Aorta (tissue), 5 donors: Measurements from ENCODE around the gene SUGT1. TPM values are rescaled to one million over a fixed set of nuclear protein-coding genes. Genes with fewer than 3 reads are reported as not detected.
"Not testable (repeated sequence)": the region's sequence is repeated elsewhere in the genome, so short reads cannot be mapped to it uniquely, and the experiment has no call there.

Source experiments
- ATAC-seq: fragments of 200-7000 bp; cut with Tn5 transposase; one replicate; pipeline ENCODE4 v1.9.1; 2022; ENCODE audit warnings: moderate library complexity; ENCODE audit not compliant: low FRiP score
- DNase-seq, 2 donors: peaks; one replicate each; pipeline ENCODE4 v3.0.0-alpha.2; 2020
- H3K27ac ChIP-seq, 2 donors: one replicate each; pipeline ENCODE4 v1.5.1; 2013; ENCODE audit warnings: low read length in 2 of 2, mild to moderate bottlenecking in 2 of 2, moderate library complexity in 2 of 2, control low read depth in 1 of 2, inconsistent platforms in 1 of 2, low read depth in 1 of 2
- H3K27me3 ChIP-seq, 2 donors: one replicate each; pipeline ENCODE4 v1.6.1; 2013; ENCODE audit warnings: control low read depth in 1 of 2, low read length in 1 of 2, mild to moderate bottlenecking in 1 of 2, moderate library complexity in 1 of 2; ENCODE audit not compliant: insufficient read depth in 2 of 2, control insufficient read depth in 1 of 2
- H3K36me3 ChIP-seq, 2 donors: one replicate each; pipeline ENCODE4 v1.6.1; 2013; ENCODE audit warnings: control low read depth in 1 of 2, low read length in 1 of 2, mild to moderate bottlenecking in 1 of 2; ENCODE audit not compliant: insufficient read depth in 2 of 2, control insufficient read depth in 1 of 2
- H3K4me1 ChIP-seq, 2 donors: one replicate each; pipeline ENCODE4 v1.6.1; 2013; ENCODE audit warnings: low read length in 2 of 2, control low read depth in 1 of 2, mild to moderate bottlenecking in 1 of 2, moderate library complexity in 1 of 2; ENCODE audit not compliant: insufficient read depth in 2 of 2, control insufficient read depth in 1 of 2
- H3K4me3 ChIP-seq, 2 donors: one replicate each; pipeline ENCODE4 v1.5.1; 2013; ENCODE audit warnings: low read length in 2 of 2, control low read depth in 1 of 2, mild to moderate bottlenecking in 1 of 2
- H3K9me3 ChIP-seq: one replicate; pipeline ENCODE4 v1.6.1; 2013; ENCODE audit warnings: mild to moderate bottlenecking, low read length; ENCODE audit not compliant: control insufficient read depth
- WGBS, 2 donors: extraction: QIAGEN DNeasy Blood & Tissue Kit; methylation state at CpG; one replicate each; pipeline ENCODE4 v1.1.7; 2013; 5-methylcytosine and 5-hydroxymethylcytosine counted together
- intact Hi-C, 2 donors: fragments of 100-400 bp; cut with DNase I; formaldehyde crosslinking; loops; one replicate each; pipeline versions ENCODE4 v1.14.2 to v1.15.0; 2022
- long read RNA-seq, 2 donors: library from polyadenylated mRNA; unstranded; transcript quantifications; one replicate each; pipeline ENCODE4 v2.0.0, GENCODE V29; 2020 to 2021
- polyA plus RNA-seq, 2 donors: library from polyadenylated mRNA; stranded (reverse); fragments of 200-250 nt; gene quantifications; one replicate each; pipeline ENCODE4 v1.2.3, GENCODE V29; 2013
- total RNA-seq, 2 donors: library from RNA; stranded (reverse); fragmentation: NEBNext Ultra II Directional; extraction: Animal tissue kit (Norgen Biotek cat#: 25700); gene quantifications; one replicate each; pipeline ENCODE4 v1.2.1, GENCODE V29; 2021
- donor health status: healthy with polysubstance abuse.
- donor health status: Bipolar disorder and iron deficiency.
- donor health status: DM: no; HTN: no; CAD: no.
- donor health status: DM: no; HTN: no; CAD: no.
- donor health status: DM: yes; HTN: yes; CAD: no.

The SUGT1 gene
- total RNA-seq, result 10 to 100 TPM; 44.2 to 44.4 TPM
- polyA plus RNA-seq, result 10 to 100 TPM; 30.2 to 36.4 TPM
- long read RNA-seq, donor 1, partial matches to known transcripts, result 0 of 11 reads
- long read RNA-seq, donor 1, other reads (novel, unspliced or antisense), result 10 of 11 reads
- long read RNA-seq, donor 2, partial matches to known transcripts, result 0 of 4 reads
- long read RNA-seq, donor 2, other reads (novel, unspliced or antisense), result 4 of 4 reads

DNA sequence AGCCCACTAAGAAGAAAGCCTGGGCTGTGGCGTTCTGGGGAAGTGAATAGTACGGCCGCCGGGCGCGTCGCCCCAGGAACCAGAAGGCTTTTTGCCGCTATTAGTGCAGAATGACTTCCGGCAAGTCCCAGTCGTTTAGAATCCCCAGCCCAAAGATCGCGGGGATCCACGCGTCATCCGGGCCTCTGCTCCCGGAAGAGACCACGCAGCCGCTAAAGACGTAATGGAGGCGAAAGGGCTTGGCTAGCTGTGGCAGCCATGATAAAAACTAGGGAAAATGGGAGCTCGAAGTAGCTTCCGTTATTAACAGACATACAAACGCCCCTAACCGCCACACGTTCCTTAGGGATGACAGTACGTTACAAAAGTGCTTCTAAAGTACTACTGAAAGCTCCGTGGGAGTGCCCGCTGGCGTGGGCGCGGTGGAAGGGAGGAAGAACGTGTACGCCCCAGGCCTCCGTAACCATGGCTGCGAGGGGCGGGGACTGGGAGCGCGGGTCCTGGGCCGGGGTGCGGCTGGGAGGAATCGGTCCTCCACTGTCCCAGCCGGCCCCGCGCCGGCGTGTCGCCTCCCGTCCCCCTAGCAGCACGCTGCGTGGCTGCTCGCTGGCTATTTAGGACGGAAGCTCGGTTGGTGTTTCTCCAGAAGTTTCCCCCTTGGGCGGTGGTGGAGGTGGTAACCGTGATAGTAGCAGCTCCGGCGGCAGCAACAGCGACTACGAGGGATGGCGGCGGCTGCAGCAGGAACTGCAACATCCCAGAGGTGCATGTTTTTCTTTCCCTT, at the start of gene SUGT1:
SUGT1 (plus strand) TSS at position 641 of the 784 bp plus-strand sequence; CDS start at position 726, 85 bp downstream.
- 0% methylated on average over 57 to 61 of the region's 61 CpGs for WGBS, 2 donors

DNA sequence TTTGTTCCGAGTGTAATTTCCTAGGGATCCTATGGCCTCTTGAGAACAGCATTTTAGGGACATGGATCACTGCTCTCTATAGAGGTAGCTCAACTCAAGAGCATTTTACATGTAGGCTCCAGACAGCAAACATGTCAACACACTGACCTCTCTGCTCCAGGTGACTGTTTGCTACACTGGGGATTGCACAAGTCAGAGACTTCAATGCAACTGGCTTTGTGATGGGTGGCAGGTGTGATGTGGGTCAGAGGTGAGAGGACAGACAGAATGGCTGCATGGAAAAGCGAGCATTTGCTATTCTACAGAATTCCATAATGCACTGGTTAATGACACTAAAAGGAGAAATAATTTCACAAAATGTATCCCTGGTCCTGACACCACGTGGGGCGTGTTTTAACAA, 49.3 kb upstream of the SUGT1 start:
- ATAC-seq, H3K27ac ChIP-seq, DNase-seq, H3K9me3 ChIP-seq, H3K36me3 ChIP-seq, H3K4me1 ChIP-seq, H3K27me3 ChIP-seq, intact Hi-C loops, H3K4me3 ChIP-seq: not testable (repeated sequence)
- 92 to 93% methylated on average over 2 of the region's 4 CpGs for WGBS, 2 donors

More for the DNA sequence above, at the start of gene SUGT1:
- Histone ChIP-seq H3K9me3 (no peaks in the 10 kb centered on the region), H3K27me3 (no peaks in the 10 kb centered on the region), H3K27ac (peak within 1 kb of the TSS; percentile 57 to 97), H3K36me3 (peaks cover 0 to 3% of the 10 kb centered on the region in 2 donors), H3K4me3 (peak within 1 kb of the TSS; percentile 92 to 98), H3K4me1 (peaks cover 2 to 4% of the 10 kb centered on the region in 2 donors)
- DNase-seq, result peak; percentile 99
- intact Hi-C loops, result loop anchor here in 1 of 2 donors (10.0 kb wide), 1 partner anchor 208 kb away; no protein-coding TSS in a partner anchor
- ATAC-seq, result peak; percentile 100

DNA sequence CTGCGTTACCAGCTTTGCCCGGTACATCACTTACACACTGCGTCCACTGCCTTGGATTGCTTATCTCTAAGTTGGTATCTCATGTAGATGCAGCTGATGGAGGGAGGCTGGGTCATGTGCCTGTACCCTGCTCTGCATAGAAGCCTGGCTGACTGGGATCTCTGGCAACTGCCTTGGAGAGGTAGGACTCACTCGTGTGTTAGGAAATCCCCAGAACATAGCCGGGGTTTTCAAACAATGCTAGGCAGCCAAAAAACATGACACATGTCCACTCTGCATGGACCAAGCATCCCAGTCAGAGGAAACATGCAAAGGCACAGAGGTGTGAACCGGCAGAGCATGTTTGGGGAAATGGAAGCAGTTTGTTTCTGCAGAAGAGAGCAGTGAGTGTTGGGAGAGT, 46.5 kb upstream of the SUGT1 start:
- H3K27ac ChIP-seq, H3K27me3 ChIP-seq, H3K4me1 ChIP-seq, intact Hi-C loops, H3K9me3 ChIP-seq, DNase-seq, ATAC-seq, H3K36me3 ChIP-seq, H3K4me3 ChIP-seq: not testable (repeated sequence)
- WGBS, 2 donors, result 69 to 70% methylated on average over 6 of the region's 6 CpGs

DNA sequence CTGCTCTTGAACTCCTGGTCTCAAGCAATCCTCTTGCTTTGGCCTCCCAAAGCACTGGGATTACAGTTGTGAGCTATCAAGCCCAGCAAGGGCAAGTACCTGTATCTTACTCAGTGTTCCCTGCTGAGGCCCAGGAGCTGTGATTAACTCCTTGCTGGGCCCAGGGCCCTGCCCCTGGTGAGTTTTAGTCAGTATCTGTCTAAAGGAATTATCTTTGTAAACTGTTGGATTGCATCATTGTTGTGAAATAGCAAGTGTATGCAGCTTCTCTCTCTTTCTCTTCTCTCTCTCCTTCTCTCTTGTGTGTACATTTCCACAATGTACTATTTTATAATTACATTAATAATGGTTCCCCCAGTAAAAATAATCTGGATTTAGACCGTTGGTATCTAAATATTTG, 45.8 kb upstream of the SUGT1 start:
- H3K27me3 ChIP-seq, H3K4me1 ChIP-seq, intact Hi-C loops, DNase-seq, H3K27ac ChIP-seq, H3K36me3 ChIP-seq, H3K9me3 ChIP-seq, ATAC-seq, H3K4me3 ChIP-seq: not testable (repeated sequence)
- WGBS, 2 donors, result 54 to 56% methylated on average over 1 of the region's 1 CpG

DNA sequence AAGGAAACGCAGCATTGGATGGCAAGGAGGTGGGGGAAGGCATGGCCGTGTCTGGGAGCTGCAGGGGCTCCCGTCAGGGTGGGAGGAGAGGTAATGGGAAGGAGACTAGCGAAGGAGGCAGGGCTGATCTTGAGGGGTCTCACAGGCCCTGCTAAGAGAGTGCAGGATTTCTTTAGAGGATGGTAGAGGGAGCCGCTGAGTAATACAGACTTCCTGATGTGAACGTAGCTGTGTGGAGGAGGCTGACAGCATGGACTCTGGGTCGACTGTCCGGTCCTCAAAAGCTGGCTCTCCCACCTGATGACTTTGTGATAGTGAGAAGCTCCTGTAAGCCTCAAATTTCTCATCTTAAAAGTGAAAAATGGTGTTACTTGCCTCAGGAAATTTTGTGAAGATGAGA, 44.5 kb upstream of the SUGT1 start:
- H3K36me3 ChIP-seq, DNase-seq, H3K9me3 ChIP-seq, H3K27ac ChIP-seq, H3K4me3 ChIP-seq, H3K4me1 ChIP-seq, H3K27me3 ChIP-seq, intact Hi-C loops, ATAC-seq: not testable (repeated sequence)
- 55 to 58% methylated on average over 8 of the region's 8 CpGs for WGBS, 2 donors

DNA sequence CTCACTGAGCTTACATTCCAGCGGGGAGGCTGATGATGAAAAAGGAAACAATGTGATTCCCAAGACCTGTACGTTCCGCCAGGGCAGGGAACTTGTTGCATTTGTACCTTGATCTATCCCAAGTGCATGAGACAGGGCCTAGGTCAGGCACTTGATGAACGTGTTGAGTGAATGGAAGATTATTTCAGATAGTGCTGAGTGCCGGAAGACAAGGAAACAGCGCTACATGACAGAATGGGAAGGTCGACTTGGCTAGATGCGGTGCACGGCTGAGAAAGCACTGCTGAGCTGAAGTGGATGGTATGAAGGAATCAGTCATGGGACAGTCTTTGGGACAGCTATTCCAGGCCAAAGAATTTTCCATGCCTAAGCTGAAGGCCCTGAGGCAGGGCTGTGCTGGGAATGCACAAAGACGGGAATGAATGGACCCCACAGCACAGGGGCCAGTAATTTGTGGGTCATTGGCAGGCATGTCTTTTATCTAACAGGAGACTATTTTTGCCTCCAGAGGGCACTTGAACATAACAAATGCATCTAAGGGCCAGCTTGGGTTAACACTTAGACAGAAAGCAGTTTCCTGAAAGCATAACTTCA, 43.5 kb upstream of the SUGT1 start:
- H3K36me3 ChIP-seq, intact Hi-C loops, H3K27me3 ChIP-seq, DNase-seq, H3K9me3 ChIP-seq, H3K4me1 ChIP-seq, H3K4me3 ChIP-seq, H3K27ac ChIP-seq: not testable (repeated sequence)
- WGBS, 2 donors, result 57 to 58% methylated on average over 10 of the region's 10 CpGs
- peak; percentile 37 for ATAC-seq

DNA sequence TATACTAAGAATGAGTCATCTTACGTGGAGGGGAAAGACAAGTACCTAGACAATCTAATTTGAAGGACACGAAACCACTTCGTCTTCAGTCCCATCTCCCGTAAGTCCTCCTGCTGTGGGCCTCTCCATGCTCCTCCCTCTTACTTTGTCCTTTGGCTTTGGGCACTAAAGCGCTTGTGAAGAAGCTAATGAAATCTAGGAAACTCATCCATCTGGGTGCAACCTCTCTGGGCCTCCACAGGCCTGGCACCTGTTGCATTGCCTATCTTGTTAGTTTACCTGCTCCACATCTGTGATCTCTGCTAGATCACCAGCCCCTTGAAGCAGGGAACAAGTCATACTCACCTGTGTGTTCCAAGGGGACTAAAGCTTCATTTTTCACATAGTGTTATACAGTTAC, 42.5 kb upstream of the SUGT1 start:
- DNase-seq, H3K27me3 ChIP-seq, intact Hi-C loops, ATAC-seq, H3K27ac ChIP-seq, H3K4me1 ChIP-seq, H3K36me3 ChIP-seq, H3K4me3 ChIP-seq, H3K9me3 ChIP-seq: not testable (repeated sequence)
- WGBS, 2 donors, result 92 to 95% methylated on average over 5 of the region's 5 CpGs

DNA sequence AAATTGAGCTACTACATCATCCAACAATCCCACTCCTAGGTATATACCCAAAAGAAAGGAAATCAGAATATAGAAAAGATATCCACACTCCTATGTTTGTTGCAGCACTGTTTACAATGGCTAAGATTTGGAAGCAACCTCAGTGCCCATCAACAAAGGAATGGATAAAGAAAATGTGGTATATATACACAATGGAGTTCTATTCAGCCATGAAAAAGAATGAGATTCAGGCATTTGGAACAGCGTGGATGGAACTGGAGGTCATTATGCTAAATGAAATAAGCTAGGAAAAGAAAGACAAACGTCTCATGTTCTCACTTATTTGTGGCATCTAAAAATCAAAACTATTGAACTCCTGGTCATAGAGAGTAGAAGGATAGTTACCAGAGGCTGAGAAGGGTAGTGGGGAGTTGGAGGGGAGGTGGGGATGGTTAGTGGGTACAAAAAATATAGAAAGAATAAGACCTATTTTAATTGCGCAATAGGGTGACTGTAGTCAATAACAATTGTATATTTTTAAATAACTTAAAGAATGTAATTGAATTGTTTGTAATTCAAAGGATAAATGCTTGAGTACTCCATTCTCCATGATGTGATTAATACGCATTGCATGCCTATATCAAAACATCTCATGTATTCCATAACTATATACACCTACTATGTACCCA, 37.4 kb upstream of the SUGT1 start:
- no peaks in the 10 kb centered on the region for H3K4me1 ChIP-seq
- 94 to 97% methylated on average over 4 of the region's 4 CpGs for WGBS, 2 donors
- intact Hi-C loops, result no loop called here
- ATAC-seq (no peak), DNase-seq (no peak)
- H3K9me3 ChIP-seq, result no peaks in the 10 kb centered on the region
- H3K4me3 ChIP-seq, result no peak overlapping the region
- no peaks in the 10 kb centered on the region for H3K27me3 ChIP-seq
- H3K36me3 ChIP-seq, result no peaks in the 10 kb centered on the region
- no peak overlapping the region for H3K27ac ChIP-seq
